HepG2 (cell line): ENCODE data around the gene STX12. TPM values are rescaled to one million over a fixed set of nuclear protein-coding genes. Genes with fewer than 3 reads are reported as not detected.

ENCODE experiments used
- ATM ChIP-seq: fragments of 450-650 bp; IDR thresholded peaks from 2 replicates; pipeline ENCODE4 v1.7.1; 2017; ENCODE audit warnings: mild to moderate bottlenecking, borderline replicate concordance
- CHD2 ChIP-seq: IDR thresholded peaks from 2 replicates; pipeline ENCODE4 v1.6.1; 2011; ENCODE audit warnings: low read depth, low read length, improper control_type of control experiment
- EEA1 ChIP-seq: sonication (generic); formaldehyde crosslinking; IDR thresholded peaks from 2 replicates; pipeline ENCODE4 v1.5.1; 2020; ENCODE audit warnings: mild to moderate bottlenecking, missing genetic modification reagents, borderline replicate concordance
- GABPA ChIP-seq, 2 experiments: IDR thresholded peaks; 2 replicates each; pipeline ENCODE4 v1.6.1; 2011 to 2016; ENCODE audit warnings: low read depth in 2 of 2, low read length in 1 of 2, missing biosample characterization in 1 of 2, missing genetic modification characterization in 1 of 2
- MTF2 ChIP-seq: sonication (generic); formaldehyde crosslinking; IDR thresholded peaks from 2 replicates; pipeline ENCODE4 v1.5.0; 2020; ENCODE audit warnings: missing genetic modification reagents, borderline replicate concordance
- RARA ChIP-seq: IDR thresholded peaks from 2 replicates; pipeline ENCODE4 v1.6.1; 2016; ENCODE audit warnings: missing genetic modification reagents, missing compliant biosample characterization
- SMYD3 ChIP-seq: sonication (generic); formaldehyde crosslinking; IDR thresholded peaks from 2 replicates; pipeline ENCODE4 v1.8.1; 2023; ENCODE audit warnings: mild to moderate bottlenecking, missing genetic modification reagents
- SYNCRIP ChIP-seq: fragments of 200-400 bp; formaldehyde crosslinking; IDR thresholded peaks from 2 replicates; pipeline ENCODE4 v1.6.1; 2018; ENCODE audit warnings: mild to moderate bottlenecking, low read depth, low read length; ENCODE audit not compliant: insufficient read depth
- ZNF124 ChIP-seq: sonication (generic); formaldehyde crosslinking; IDR thresholded peaks from 2 replicates; pipeline ENCODE4 v1.4.0; 2020; ENCODE audit warnings: missing genetic modification reagents
- polyA plus RNA-seq, 8 experiments: library from polyadenylated mRNA; depleted of rRNA in 3 of 8; stranded (reverse) in 7 of 8; unstranded in 1 of 8; fragments of >200 nt; fragmentation: Illumina TruSeq in 4 of 8; extraction: Trizol in 4 of 8; gene quantifications; 2 replicates each; pipeline versions ENCODE4 v1.2.1 to v1.2.3, GENCODE V29; 2011 to 2016; ENCODE audit warnings: low read depth in 4 of 8, missing spikeins in 1 of 8, mixed read lengths in 1 of 8; ENCODE audit not compliant: insufficient read depth in 1 of 8
- total RNA-seq, 5 experiments: library from RNA; depleted of rRNA; stranded (reverse); fragments of >200 nt; fragmentation: Illumina TruSeq; extraction: Trizol; gene quantifications; 2 replicates each; pipeline ENCODE4 v1.2.3, GENCODE V29; 2016; ENCODE audit warnings: low read depth in 1 of 5
- TF ChIP-seq, protein P1 (sequence below): sonication (generic); formaldehyde crosslinking; IDR thresholded peaks from 2 replicates; pipeline ENCODE4 v1.4.0; 2020; ENCODE audit warnings: missing genetic modification reagents, borderline replicate concordance
- TF ChIP-seq, protein P2 (sequence below): sonication (generic); formaldehyde crosslinking; IDR thresholded peaks from 2 replicates; pipeline ENCODE4 v1.4.0; 2020; ENCODE audit warnings: missing genetic modification reagents
- TF ChIP-seq, protein P3 (sequence below): sonication (generic); formaldehyde crosslinking; IDR thresholded peaks from 2 replicates; pipeline ENCODE4 v1.4.0; 2020; ENCODE audit warnings: missing genetic modification reagents, borderline replicate concordance
- TF ChIP-seq, protein P4 (sequence below): sonication (generic); formaldehyde crosslinking; IDR thresholded peaks from 2 replicates; pipeline ENCODE4 v1.8.0; 2022; ENCODE audit warnings: low read depth, missing genetic modification reagents
- TF ChIP-seq, protein P5 (sequence below): sonication (generic); formaldehyde crosslinking; IDR thresholded peaks from 2 replicates; pipeline ENCODE4 v1.4.0; 2020; ENCODE audit warnings: missing genetic modification reagents

STX12 gene
- total and polyA plus RNA-seq, 2 of the 13 experiments (the other 11 are each of a cell fraction or from before 2014, with no cell fraction given): 9.0 to 19.7 TPM

DNA sequence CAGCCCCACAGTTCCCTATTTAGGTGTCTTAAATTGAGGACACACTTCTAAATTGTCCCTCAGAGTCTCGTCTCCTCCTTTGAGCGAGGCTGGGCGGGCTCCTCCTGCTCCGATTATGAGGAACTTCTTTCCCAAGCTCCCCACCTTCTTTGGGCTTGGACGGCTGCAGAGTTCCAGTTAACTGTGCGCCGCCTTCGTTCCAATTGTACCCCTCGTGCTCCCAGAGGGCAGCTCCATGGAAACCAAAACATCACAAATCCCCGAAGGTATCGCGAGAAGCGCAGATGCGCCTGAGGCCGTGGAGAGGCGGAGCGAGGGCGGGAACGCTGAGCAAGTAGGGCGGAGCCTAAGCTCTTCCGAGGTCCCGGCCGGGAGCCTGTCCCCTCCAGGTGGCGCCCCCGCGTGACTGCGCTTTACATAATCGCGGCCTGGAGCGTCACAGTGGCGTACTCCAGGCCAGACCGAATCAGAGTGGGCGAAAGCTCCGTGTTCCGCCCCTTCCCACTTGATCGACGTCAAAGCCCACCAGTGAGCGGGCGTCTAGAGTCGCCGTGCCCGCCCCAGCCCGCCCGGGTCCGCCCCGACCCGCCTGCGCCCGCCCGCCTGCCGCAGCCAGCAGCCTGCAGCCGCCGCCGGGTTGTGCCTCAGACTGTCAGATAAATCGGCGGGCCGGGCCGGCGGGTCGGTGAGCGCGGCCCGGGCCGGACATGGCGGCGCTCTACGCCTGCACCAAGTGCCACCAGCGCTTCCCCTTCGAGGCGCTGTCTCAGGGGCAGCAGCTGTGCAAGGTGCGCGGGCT is 47.4 kb upstream of the STX12 start, which contains the start of gene FAM76A (continued):
- TF ChIP-seq, protein P1, sequence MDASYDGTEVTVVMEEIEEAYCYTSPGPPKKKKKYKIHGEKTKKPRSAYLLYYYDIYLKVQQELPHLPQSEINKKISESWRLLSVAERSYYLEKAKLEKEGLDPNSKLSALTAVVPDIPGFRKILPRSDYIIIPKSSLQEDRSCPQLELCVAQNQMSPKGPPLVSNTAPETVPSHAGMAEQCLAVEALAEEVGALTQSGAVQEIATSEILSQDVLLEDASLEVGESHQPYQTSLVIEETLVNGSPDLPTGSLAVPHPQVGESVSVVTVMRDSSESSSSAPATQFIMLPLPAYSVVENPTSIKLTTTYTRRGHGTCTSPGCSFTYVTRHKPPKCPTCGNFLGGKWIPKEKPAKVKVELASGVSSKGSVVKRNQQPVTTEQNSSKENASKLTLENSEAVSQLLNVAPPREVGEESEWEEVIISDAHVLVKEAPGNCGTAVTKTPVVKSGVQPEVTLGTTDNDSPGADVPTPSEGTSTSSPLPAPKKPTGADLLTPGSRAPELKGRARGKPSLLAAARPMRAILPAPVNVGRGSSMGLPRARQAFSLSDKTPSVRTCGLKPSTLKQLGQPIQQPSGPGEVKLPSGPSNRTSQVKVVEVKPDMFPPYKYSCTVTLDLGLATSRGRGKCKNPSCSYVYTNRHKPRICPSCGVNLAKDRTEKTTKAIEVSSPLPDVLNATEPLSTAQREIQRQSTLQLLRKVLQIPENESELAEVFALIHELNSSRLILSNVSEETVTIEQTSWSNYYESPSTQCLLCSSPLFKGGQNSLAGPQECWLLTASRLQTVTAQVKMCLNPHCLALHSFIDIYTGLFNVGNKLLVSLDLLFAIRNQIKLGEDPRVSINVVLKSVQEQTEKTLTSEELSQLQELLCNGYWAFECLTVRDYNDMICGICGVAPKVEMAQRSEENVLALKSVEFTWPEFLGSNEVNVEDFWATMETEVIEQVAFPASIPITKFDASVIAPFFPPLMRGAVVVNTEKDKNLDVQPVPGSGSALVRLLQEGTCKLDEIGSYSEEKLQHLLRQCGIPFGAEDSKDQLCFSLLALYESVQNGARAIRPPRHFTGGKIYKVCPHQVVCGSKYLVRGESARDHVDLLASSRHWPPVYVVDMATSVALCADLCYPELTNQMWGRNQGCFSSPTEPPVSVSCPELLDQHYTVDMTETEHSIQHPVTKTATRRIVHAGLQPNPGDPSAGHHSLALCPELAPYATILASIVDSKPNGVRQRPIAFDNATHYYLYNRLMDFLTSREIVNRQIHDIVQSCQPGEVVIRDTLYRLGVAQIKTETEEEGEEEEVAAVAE: no peak
- TF ChIP-seq ATM: no peak
- TF ChIP-seq EEA1 (CRISPR knock-in tag): no peak
- no peak for TF ChIP-seq SMYD3
- TF ChIP-seq SYNCRIP: no peak
- TF ChIP-seq, protein P2, sequence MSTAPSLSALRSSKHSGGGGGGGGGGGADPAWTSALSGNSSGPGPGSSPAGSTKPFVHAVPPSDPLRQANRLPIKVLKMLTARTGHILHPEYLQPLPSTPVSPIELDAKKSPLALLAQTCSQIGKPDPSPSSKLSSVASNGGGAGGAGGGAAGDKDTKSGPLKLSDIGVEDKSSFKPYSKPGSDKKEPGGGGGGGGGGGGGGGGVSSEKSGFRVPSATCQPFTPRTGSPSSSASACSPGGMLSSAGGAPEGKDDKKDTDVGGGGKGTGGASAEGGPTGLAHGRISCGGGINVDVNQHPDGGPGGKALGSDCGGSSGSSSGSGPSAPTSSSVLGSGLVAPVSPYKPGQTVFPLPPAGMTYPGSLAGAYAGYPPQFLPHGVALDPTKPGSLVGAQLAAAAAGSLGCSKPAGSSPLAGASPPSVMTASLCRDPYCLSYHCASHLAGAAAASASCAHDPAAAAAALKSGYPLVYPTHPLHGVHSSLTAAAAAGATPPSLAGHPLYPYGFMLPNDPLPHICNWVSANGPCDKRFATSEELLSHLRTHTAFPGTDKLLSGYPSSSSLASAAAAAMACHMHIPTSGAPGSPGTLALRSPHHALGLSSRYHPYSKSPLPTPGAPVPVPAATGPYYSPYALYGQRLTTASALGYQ (CRISPR knock-in tag): peak; percentile 19; the same call in 1 of the 2 replicates
- TF ChIP-seq, protein P3, sequence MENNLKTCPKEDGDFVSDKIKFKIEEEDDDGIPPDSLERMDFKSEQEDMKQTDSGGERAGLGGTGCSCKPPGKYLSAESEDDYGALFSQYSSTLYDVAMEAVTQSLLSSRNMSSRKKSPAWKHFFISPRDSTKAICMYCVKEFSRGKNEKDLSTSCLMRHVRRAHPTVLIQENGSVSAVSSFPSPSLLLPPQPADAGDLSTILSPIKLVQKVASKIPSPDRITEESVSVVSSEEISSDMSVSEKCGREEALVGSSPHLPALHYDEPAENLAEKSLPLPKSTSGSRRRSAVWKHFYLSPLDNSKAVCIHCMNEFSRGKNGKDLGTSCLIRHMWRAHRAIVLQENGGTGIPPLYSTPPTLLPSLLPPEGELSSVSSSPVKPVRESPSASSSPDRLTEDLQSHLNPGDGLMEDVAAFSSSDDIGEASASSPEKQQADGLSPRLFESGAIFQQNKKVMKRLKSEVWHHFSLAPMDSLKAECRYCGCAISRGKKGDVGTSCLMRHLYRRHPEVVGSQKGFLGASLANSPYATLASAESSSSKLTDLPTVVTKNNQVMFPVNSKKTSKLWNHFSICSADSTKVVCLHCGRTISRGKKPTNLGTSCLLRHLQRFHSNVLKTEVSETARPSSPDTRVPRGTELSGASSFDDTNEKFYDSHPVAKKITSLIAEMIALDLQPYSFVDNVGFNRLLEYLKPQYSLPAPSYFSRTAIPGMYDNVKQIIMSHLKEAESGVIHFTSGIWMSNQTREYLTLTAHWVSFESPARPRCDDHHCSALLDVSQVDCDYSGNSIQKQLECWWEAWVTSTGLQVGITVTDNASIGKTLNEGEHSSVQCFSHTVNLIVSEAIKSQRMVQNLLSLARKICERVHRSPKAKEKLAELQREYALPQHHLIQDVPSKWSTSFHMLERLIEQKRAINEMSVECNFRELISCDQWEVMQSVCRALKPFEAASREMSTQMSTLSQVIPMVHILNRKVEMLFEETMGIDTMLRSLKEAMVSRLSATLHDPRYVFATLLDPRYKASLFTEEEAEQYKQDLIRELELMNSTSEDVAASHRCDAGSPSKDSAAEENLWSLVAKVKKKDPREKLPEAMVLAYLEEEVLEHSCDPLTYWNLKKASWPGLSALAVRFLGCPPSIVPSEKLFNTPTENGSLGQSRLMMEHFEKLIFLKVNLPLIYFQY (CRISPR knock-in tag): peak; percentile 74; the same call in 1 of the 2 replicates
- peak; percentile 98 for TF ChIP-seq CHD2
- no peak for TF ChIP-seq GABPA (IDR thresholded peaks at IDR 0.05; ENCODE audit: low read depth, low read length)
- peak; percentile 9; the same call in 1 of the 2 replicates for TF ChIP-seq GABPA (CRISPR knock-in tag; IDR thresholded peaks at IDR 0.05; ENCODE audit: low read depth)
- TF ChIP-seq MTF2 (CRISPR knock-in tag): no peak
- TF ChIP-seq, protein P4, sequence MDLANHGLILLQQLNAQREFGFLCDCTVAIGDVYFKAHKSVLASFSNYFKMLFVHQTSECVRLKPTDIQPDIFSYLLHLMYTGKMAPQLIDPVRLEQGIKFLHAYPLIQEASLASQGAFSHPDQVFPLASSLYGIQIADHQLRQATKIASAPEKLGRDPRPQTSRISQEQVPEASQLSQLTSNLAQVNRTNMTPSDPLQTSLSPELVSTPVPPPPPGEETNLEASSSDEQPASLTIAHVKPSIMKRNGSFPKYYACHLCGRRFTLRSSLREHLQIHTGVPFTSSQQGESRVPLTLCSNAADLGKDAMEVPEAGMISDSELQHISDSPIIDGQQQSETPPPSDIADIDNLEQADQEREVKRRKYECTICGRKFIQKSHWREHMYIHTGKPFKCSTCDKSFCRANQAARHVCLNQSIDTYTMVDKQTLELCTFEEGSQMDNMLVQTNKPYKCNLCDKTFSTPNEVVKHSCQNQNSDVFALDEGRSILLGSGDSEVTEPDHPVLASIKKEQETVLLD: peak; percentile 49; the same call in 1 of the 2 replicates
- peak; percentile 29; the same call in 1 of the 2 replicates for TF ChIP-seq RARA (CRISPR knock-in tag)
- TF ChIP-seq ZNF124 (CRISPR knock-in tag): no peak; the same call in 1 of the 2 replicates
- TF ChIP-seq, protein P5, sequence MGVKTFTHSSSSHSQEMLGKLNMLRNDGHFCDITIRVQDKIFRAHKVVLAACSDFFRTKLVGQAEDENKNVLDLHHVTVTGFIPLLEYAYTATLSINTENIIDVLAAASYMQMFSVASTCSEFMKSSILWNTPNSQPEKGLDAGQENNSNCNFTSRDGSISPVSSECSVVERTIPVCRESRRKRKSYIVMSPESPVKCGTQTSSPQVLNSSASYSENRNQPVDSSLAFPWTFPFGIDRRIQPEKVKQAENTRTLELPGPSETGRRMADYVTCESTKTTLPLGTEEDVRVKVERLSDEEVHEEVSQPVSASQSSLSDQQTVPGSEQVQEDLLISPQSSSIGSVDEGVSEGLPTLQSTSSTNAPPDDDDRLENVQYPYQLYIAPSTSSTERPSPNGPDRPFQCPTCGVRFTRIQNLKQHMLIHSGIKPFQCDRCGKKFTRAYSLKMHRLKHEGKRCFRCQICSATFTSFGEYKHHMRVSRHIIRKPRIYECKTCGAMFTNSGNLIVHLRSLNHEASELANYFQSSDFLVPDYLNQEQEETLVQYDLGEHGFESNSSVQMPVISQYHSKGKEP (CRISPR knock-in tag): no peak
